Endodermal cell (in vitro differentiated cells): ENCODE results near the gene COL13A1. TPM values are rescaled to one million over a fixed set of nuclear protein-coding genes. Genes with fewer than 3 reads are reported as not detected.

Experiments
- DNase-seq: peaks from one replicate; pipeline ENCODE4 v3.0.0-alpha.2; 2017
- H3K27ac ChIP-seq: 2 replicates; pipeline ENCODE4 v1.5.1; 2013; ENCODE audit warnings: mild to moderate bottlenecking, low read depth, low read length, moderate library complexity
- H3K27me3 ChIP-seq: 2 replicates; pipeline ENCODE4 v1.6.1; 2013; ENCODE audit warnings: mild to moderate bottlenecking, low read length, moderate library complexity; ENCODE audit not compliant: insufficient read depth, control insufficient read depth, poor library complexity, severe bottlenecking
- H3K36me3 ChIP-seq: 2 replicates; pipeline ENCODE4 v1.7.0; 2013; ENCODE audit warnings: mild to moderate bottlenecking, low read length, moderate library complexity; ENCODE audit not compliant: control insufficient read depth, insufficient read depth
- H3K4me1 ChIP-seq: one replicate; pipeline ENCODE4 v1.7.0; 2013; ENCODE audit warnings: low read length; ENCODE audit not compliant: control insufficient read depth, insufficient read depth
- H3K4me3 ChIP-seq: 2 replicates; pipeline ENCODE4 v1.5.1; 2013; ENCODE audit warnings: mild to moderate bottlenecking, low read length, moderate library complexity
- H3K9ac ChIP-seq: 2 replicates; pipeline ENCODE4 v1.6.1; 2013; ENCODE audit warnings: mild to moderate bottlenecking, low read length, moderate library complexity; ENCODE audit not compliant: poor library complexity, severe bottlenecking; ENCODE audit errors: extremely low read depth
- H3K9me3 ChIP-seq: 2 replicates; pipeline ENCODE4 v1.6.1; 2013; ENCODE audit warnings: mild to moderate bottlenecking, low read length, moderate library complexity; ENCODE audit not compliant: control insufficient read depth
- H3K27ac Mint-ChIP-seq: 2 replicates; pipeline ENCODE4 v1.8.0; 2020; ENCODE audit warnings: mixed read lengths
- H3K27me3 Mint-ChIP-seq: 2 replicates; pipeline ENCODE4 v1.8.0; 2021; ENCODE audit warnings: mild to moderate bottlenecking, mixed read lengths; ENCODE audit not compliant: insufficient read depth
- H3K36me3 Mint-ChIP-seq: 2 replicates; pipeline ENCODE4 v1.8.0; 2020; ENCODE audit warnings: low read depth, mixed read lengths
- H3K4me1 Mint-ChIP-seq: 2 replicates; pipeline ENCODE4 v1.8.0; 2020; ENCODE audit warnings: mixed read lengths
- H3K4me3 Mint-ChIP-seq: 2 replicates; pipeline ENCODE4 v1.8.0; 2020; ENCODE audit warnings: mild to moderate bottlenecking, moderate library complexity, mixed read lengths
- H3K9me3 Mint-ChIP-seq: 2 replicates; pipeline ENCODE4 v1.8.0; 2020; ENCODE audit warnings: mild to moderate bottlenecking, mixed read lengths
- WGBS, 2 experiments: methylation state at CpG; one replicate each; pipeline versions ENCODE4 v1.1.5 to v1.1.7; 2013; ENCODE audit warnings: missing lambda C conversion rate in 2 of 2, mixed read lengths in 1 of 2; ENCODE audit not compliant: insufficient coverage in 1 of 2, insufficient read length in 1 of 2; 5-methylcytosine and 5-hydroxymethylcytosine counted together
- total RNA-seq, 2 donors: library from RNA; stranded (reverse); fragmentation: NEBNext Ultra II Directional in 1 of 2; extraction: Animal tissue kit (Norgen Biotek cat#: 25700) in 1 of 2; gene quantifications; 2 replicates in 1 of 2; 3 replicates in 1 of 2; pipeline ENCODE4 v1.2.1, GENCODE V29; 2021
- TF ChIP-seq, protein P1 (sequence below): fragments of 200-600 bp; sonication (generic); conservative IDR thresholded peaks from 2 replicates; pipeline ENCODE4 v1.5.0; 2021; ENCODE audit warnings: antibody characterized with exemption, mild to moderate bottlenecking

COL13A1 gene
- total RNA-seq, 2 donors from 2014 or later, result 15.9 to 20.7 TPM

- Mint-ChIP-seq H3K27me3 (no peaks in the 10 kb centered on the region), H3K4me1 (peaks cover 52% of the 10 kb centered on the region), H3K9me3 (no peaks in the 10 kb centered on the region), H3K27ac (no peak overlapping the region), H3K36me3 (no peaks in the 10 kb centered on the region), H3K4me3 (no peak overlapping the region)
- Histone ChIP-seq H3K9ac (no peak overlapping the region), H3K4me3 (no peak overlapping the region), H3K9me3 (no peaks in the 10 kb centered on the region), H3K27ac (no peak overlapping the region), H3K36me3 (no peaks in the 10 kb centered on the region), H3K4me1 (peaks cover 20% of the 10 kb centered on the region), H3K27me3 (no peaks in the 10 kb centered on the region)
- TF ChIP-seq, protein P1, sequence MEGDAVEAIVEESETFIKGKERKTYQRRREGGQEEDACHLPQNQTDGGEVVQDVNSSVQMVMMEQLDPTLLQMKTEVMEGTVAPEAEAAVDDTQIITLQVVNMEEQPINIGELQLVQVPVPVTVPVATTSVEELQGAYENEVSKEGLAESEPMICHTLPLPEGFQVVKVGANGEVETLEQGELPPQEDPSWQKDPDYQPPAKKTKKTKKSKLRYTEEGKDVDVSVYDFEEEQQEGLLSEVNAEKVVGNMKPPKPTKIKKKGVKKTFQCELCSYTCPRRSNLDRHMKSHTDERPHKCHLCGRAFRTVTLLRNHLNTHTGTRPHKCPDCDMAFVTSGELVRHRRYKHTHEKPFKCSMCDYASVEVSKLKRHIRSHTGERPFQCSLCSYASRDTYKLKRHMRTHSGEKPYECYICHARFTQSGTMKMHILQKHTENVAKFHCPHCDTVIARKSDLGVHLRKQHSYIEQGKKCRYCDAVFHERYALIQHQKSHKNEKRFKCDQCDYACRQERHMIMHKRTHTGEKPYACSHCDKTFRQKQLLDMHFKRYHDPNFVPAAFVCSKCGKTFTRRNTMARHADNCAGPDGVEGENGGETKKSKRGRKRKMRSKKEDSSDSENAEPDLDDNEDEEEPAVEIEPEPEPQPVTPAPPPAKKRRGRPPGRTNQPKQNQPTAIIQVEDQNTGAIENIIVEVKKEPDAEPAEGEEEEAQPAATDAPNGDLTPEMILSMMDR, result no peak
- DNase-seq, result no peak
- WGBS, 2 experiments, result 47 to 74% methylated on average over 3 to 4 of the region's 4 CpGs
Observed at GRCh38 chr10:69873135-69873639, 71.5 kb downstream of the COL13A1 start.

DNA sequence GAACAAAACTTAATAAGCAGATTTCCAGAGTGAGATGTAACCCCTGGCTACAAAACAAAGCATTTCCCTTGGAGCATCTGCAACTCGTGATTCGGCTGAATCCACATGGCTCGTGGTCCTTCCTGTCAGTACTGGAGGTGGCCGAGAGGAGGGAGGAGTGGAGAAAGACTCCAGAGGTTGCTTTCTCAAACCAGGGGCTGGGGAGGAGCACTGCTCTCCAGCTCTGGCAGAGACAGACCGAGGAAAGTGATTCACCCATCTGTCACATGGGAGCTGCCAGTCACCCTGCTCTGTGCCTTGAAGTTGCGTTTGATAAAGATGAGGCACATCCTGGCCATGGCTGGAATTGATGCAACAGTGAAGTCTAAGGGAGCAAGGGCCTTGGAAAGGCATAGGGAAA lies 72.7 kb downstream of the COL13A1 start:
- H3K9me3 ChIP-seq, result no peaks in the 10 kb centered on the region
- Mint-ChIP-seq H3K36me3 (no peaks in the 10 kb centered on the region), H3K27me3 (no peaks in the 10 kb centered on the region), H3K27ac (no peak overlapping the region), H3K9me3 (no peaks in the 10 kb centered on the region), H3K4me1 (peaks cover 48% of the 10 kb centered on the region), H3K4me3 (no peak overlapping the region)
- no peak overlapping the region for H3K27ac ChIP-seq
- WGBS, 2 experiments, result 86 to 92% methylated on average over 6 of the region's 6 CpGs
- peaks cover 18% of the 10 kb centered on the region for H3K4me1 ChIP-seq
- DNase-seq, result no peak
- H3K36me3 ChIP-seq, result no peaks in the 10 kb centered on the region
- no peak overlapping the region for H3K4me3 ChIP-seq
- no peak overlapping the region for H3K9ac ChIP-seq
- no peaks in the 10 kb centered on the region for H3K27me3 ChIP-seq
- TF ChIP-seq, protein P1, result no peak

DNA sequence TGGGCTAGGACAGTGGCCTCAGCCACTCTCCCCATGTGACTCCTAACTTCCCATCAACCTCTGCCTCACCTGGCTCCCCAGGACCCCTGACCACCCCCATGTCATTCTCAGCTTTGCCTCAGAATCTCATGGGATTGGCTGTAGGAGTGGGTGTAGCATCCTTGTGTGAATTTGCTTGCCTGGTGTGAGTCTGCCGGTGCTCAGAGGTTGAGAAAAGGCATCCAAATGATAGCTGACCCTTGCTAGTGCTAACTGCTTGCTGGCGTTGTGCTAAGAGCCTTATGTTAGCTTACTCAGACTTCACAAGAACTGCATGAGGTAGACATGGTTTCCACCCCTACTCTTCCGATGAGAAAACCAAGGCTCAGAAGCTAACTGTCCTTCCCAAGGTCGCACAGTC lies 74.2 kb downstream of the COL13A1 start:
- no peak for DNase-seq
- H3K4me3 ChIP-seq, result no peak overlapping the region
- H3K27ac ChIP-seq, result no peak overlapping the region
- no peaks in the 10 kb centered on the region for H3K9me3 ChIP-seq
- H3K4me3 Mint-ChIP-seq, result no peak overlapping the region
- H3K4me1 Mint-ChIP-seq, result peaks cover 57% of the 10 kb centered on the region
- H3K4me1 ChIP-seq, result peaks cover 20% of the 10 kb centered on the region
- H3K27me3 Mint-ChIP-seq, result no peaks in the 10 kb centered on the region
- H3K9ac ChIP-seq, result no peak overlapping the region
- H3K27me3 ChIP-seq, result no peaks in the 10 kb centered on the region
- H3K9me3 Mint-ChIP-seq, result no peaks in the 10 kb centered on the region
- 85 to 90% methylated on average over 3 to 4 of the region's 4 CpGs for WGBS, 2 experiments
- peak overlapping the region; percentile 87 for H3K27ac Mint-ChIP-seq
- TF ChIP-seq, protein P1, result no peak
- no peaks in the 10 kb centered on the region for H3K36me3 Mint-ChIP-seq
- H3K36me3 ChIP-seq, result no peaks in the 10 kb centered on the region
